NK-92 (cell line): ENCODE data around the gene TMEM139.

ENCODE experiments used
- DNase-seq: peaks from one replicate; lab custom pipeline; 2025; ENCODE audit not compliant: unreplicated experiment; lab: John Stamatoyannopoulos, UW

TMEM139 gene

GRCh38 chr7:143321734-143322133 is 37.0 kb downstream of the TMEM139 start:
- no peak for DNase-seq

GRCh38 chr7:143322760-143323633 is 38.2 kb downstream of the TMEM139 start:
- no peak for DNase-seq

- DNase-seq = no peak
Measured at GRCh38 chr7:143323653-143324052, 38.9 kb downstream of the TMEM139 start.

GRCh38 chr7:143325240-143325639 is 40.5 kb downstream of the TMEM139 start:
- no peak for DNase-seq

GRCh38 chr7:143327903-143328302 is 43.1 kb downstream of the TMEM139 start:
- no peak for DNase-seq

GRCh38 chr7:143329471-143330170 is 44.9 kb downstream of the TMEM139 start:
- no peak for DNase-seq

GRCh38 chr7:143331179-143331801 is 46.5 kb downstream of the TMEM139 start:
- DNase-seq = no peak

GRCh38 chr7:143334244-143334643 is 49.5 kb downstream of the TMEM139 start:
- no peak for DNase-seq

- no peak for DNase-seq
Measured at GRCh38 chr7:143337216-143337615, 52.5 kb downstream of the TMEM139 start.
